IMR-90 (cell line): ENCODE results near the gene GRM6. TPM values are rescaled to one million over a fixed set of nuclear protein-coding genes. Genes with fewer than 3 reads are reported as not detected.

ENCODE experiments used
- ATAC-seq: fragments of 200-7000 bp; cut with Tn5 transposase; 2 replicates; pipeline ENCODE4 v1.9.1; 2020; ENCODE audit warnings: low read depth, mild to moderate bottlenecking, moderate library complexity
- BruUV-seq: library from RNA; stranded (reverse); fragments of 400-500 nt; replicated peaks from 2 replicates; lab custom pipeline; 2021; lab: Mats Ljungman, UMichigan
- CTCF ChIA-PET: fragments of 300-600 bp; formaldehyde crosslinking; extraction: SDS; loops from one replicate; lab custom pipeline; 2021; ENCODE audit warnings: antibody characterized with exemption; lab: Yijun Ruan, JAX
- POLR2A ChIA-PET: fragments of 300-600 bp; sonication (Branson Sonifier 250); formaldehyde crosslinking; loops from one replicate; lab custom pipeline; 2022; ENCODE audit warnings: antibody characterized with exemption; ENCODE audit not compliant: unreplicated experiment; lab: Charles Lee
- DNase-seq: peaks from one replicate; pipeline ENCODE4 v3.0.0; 2013
- H2AFZ ChIP-seq: replicated peaks from 2 replicates; pipeline ENCODE3; 2013; ENCODE audit warnings: low read length, mild to moderate bottlenecking; ENCODE audit not compliant: poor library complexity
- H2AK5ac ChIP-seq: 2 replicates; pipeline ENCODE4 v1.6.1; 2013; ENCODE audit warnings: low read depth, low read length, inconsistent platforms
- H2AK9ac ChIP-seq: replicated peaks from 2 replicates; pipeline ENCODE3; 2013; ENCODE audit warnings: mild to moderate bottlenecking, low read depth, low read length, moderate library complexity; ENCODE audit not compliant: poor library complexity
- H2BK120ac ChIP-seq: 2 replicates; pipeline ENCODE4 v1.6.1; 2013; ENCODE audit warnings: low read depth, low read length, inconsistent platforms
- H2BK15ac ChIP-seq: 3 replicates; pipeline ENCODE4 v1.6.1; 2013; ENCODE audit warnings: low read depth, low read length, inconsistent platforms
- H2BK20ac ChIP-seq: 2 replicates; pipeline ENCODE4 v1.6.1; 2013; ENCODE audit warnings: low read depth, mild to moderate bottlenecking, inconsistent platforms, low read length, moderate library complexity
- H2BK5ac ChIP-seq: 2 replicates; pipeline ENCODE4 v1.6.1; 2013; ENCODE audit warnings: mild to moderate bottlenecking, low read depth, low read length, inconsistent platforms; ENCODE audit not compliant: poor library complexity, severe bottlenecking
- H3K14ac ChIP-seq: replicated peaks from 2 replicates; pipeline ENCODE4 v1.6.1; 2013; ENCODE audit warnings: low read depth, low read length, inconsistent platforms
- H3K18ac ChIP-seq: 2 replicates; pipeline ENCODE4 v1.6.1; 2013; ENCODE audit warnings: low read depth, low read length, control low read depth
- H3K23ac ChIP-seq: 2 replicates; pipeline ENCODE4 v1.6.1; 2013; ENCODE audit warnings: low read depth, low read length, inconsistent platforms
- H3K27ac ChIP-seq: 2 replicates; pipeline ENCODE4 v1.5.1; 2013; ENCODE audit warnings: mild to moderate bottlenecking, control low read depth, low read length; ENCODE audit not compliant: insufficient read depth
- H3K27me3 ChIP-seq: 2 replicates; pipeline ENCODE4 v1.6.1; 2013; ENCODE audit warnings: low read length; ENCODE audit not compliant: control insufficient read depth, insufficient read depth
- H3K36me3 ChIP-seq: 2 replicates; pipeline ENCODE4 v1.6.1; 2013; ENCODE audit warnings: low read length, mixed read lengths; ENCODE audit not compliant: control insufficient read depth, insufficient read depth
- H3K4ac ChIP-seq: 2 replicates; pipeline ENCODE4 v1.6.1; 2013; ENCODE audit warnings: low read depth, low read length, inconsistent platforms
- H3K4me1 ChIP-seq: 2 replicates; pipeline ENCODE4 v1.6.1; 2013; ENCODE audit warnings: low read length, mixed read lengths; ENCODE audit not compliant: control insufficient read depth, insufficient read depth
- H3K4me2 ChIP-seq: 2 replicates; pipeline ENCODE4 v1.6.1; 2013; ENCODE audit warnings: low read depth, mild to moderate bottlenecking, control low read depth, low read length, moderate library complexity
- H3K4me3 ChIP-seq: 2 replicates; pipeline ENCODE4 v1.5.1; 2013; ENCODE audit warnings: low read depth, mild to moderate bottlenecking, control low read depth, low read length, moderate library complexity; ENCODE audit not compliant: insufficient read depth
- H3K56ac ChIP-seq: 2 replicates; pipeline ENCODE4 v1.6.1; 2013; ENCODE audit warnings: low read length, inconsistent platforms; ENCODE audit not compliant: insufficient read depth; ENCODE audit errors: extremely low read depth
- H3K79me1 ChIP-seq, 2 experiments: 2 replicates each; pipeline ENCODE4 v1.6.1; 2013; ENCODE audit warnings: low read length in 2 of 2, inconsistent platforms in 1 of 2, low read depth in 1 of 2
- H3K9ac ChIP-seq: 2 replicates; pipeline ENCODE4 v1.6.1; 2013; ENCODE audit warnings: low read depth, low read length, control low read depth
- H3K9me1 ChIP-seq: 2 replicates; pipeline ENCODE4 v1.6.1; 2013; ENCODE audit warnings: low read length, inconsistent platforms; ENCODE audit not compliant: insufficient read depth
- H3K9me3 ChIP-seq: 2 replicates; pipeline ENCODE4 v1.6.1; 2013; ENCODE audit warnings: low read length; ENCODE audit not compliant: control insufficient read depth, insufficient read depth
- H4K20me1 ChIP-seq: 2 replicates; pipeline ENCODE4 v1.6.1; 2013; ENCODE audit warnings: low read length, inconsistent platforms; ENCODE audit not compliant: insufficient read depth
- H4K5ac ChIP-seq: 2 replicates; pipeline ENCODE4 v1.6.1; 2013; ENCODE audit warnings: mild to moderate bottlenecking, low read depth, low read length, control low read depth
- H4K8ac ChIP-seq, 2 experiments: 2 replicates each; pipeline ENCODE4 v1.6.1; 2013; ENCODE audit warnings: low read depth in 2 of 2, low read length in 2 of 2, control low read depth in 1 of 2, inconsistent platforms in 1 of 2
- H4K91ac ChIP-seq: 2 replicates; pipeline ENCODE4 v1.6.1; 2013; ENCODE audit warnings: low read depth, low read length, inconsistent platforms; ENCODE audit not compliant: insufficient read depth
- BHLHE40 ChIP-seq: fragments of 150-350 bp; IDR thresholded peaks from 2 replicates; pipeline ENCODE4 v1.6.1; 2016; ENCODE audit warnings: mild to moderate bottlenecking, low read depth, low read length
- CEBPB ChIP-seq: IDR thresholded peaks from 2 replicates; pipeline ENCODE4 v1.6.1; 2012; ENCODE audit warnings: low read depth, low read length, improper control_type of control experiment
- CHD1 ChIP-seq: IDR thresholded peaks from 2 replicates; pipeline ENCODE4 v1.6.1; 2012; ENCODE audit warnings: low read depth, low read length, improper control_type of control experiment
- ELK1 ChIP-seq: fragments of 150-350 bp; IDR thresholded peaks from 2 replicates; pipeline ENCODE4 v1.6.1; 2016; ENCODE audit warnings: low read depth, mild to moderate bottlenecking, low read length, moderate library complexity, borderline replicate concordance
- FOS ChIP-seq: fragments of 150-350 bp; IDR thresholded peaks from 2 replicates; pipeline ENCODE4 v1.6.1; 2016; ENCODE audit warnings: low read depth, low read length
- MAFK ChIP-seq: IDR thresholded peaks from 2 replicates; pipeline ENCODE4 v1.6.1; 2012; ENCODE audit warnings: low read depth, low read length, improper control_type of control experiment
- MAZ ChIP-seq: IDR thresholded peaks from 2 replicates; pipeline ENCODE4 v1.6.1; 2012; ENCODE audit warnings: low read depth, mild to moderate bottlenecking, low read length, improper control_type of control experiment, moderate library complexity, borderline replicate concordance
- MXI1 ChIP-seq: IDR thresholded peaks from 2 replicates; pipeline ENCODE4 v1.6.1; 2012; ENCODE audit warnings: low read depth, mild to moderate bottlenecking, low read length, moderate library complexity, borderline replicate concordance
- NFE2L2 ChIP-seq: fragments of 150-350 bp; IDR thresholded peaks from 2 replicates; pipeline ENCODE4 v1.6.1; 2016; ENCODE audit warnings: low read depth, mild to moderate bottlenecking, low read length
- POLR2A ChIP-seq: IDR thresholded peaks from 2 replicates; pipeline ENCODE4 v1.6.1; 2012; ENCODE audit warnings: mild to moderate bottlenecking, low read depth, low read length
- RAD21 ChIP-seq: IDR thresholded peaks from 2 replicates; pipeline ENCODE4 v1.6.1; 2012; ENCODE audit warnings: low read length, improper control_type of control experiment
- RCOR1 ChIP-seq: IDR thresholded peaks from 2 replicates; pipeline ENCODE4 v1.6.1; 2012; ENCODE audit warnings: mild to moderate bottlenecking, low read length, improper control_type of control experiment; ENCODE audit not compliant: insufficient replicate concordance
- RFX5 ChIP-seq: IDR thresholded peaks from 2 replicates; pipeline ENCODE4 v1.8.0; 2012; ENCODE audit warnings: low read depth, mild to moderate bottlenecking, low read length, moderate library complexity
- SMC3 ChIP-seq: fragments of 150-350 bp; IDR thresholded peaks from 2 replicates; pipeline ENCODE4 v1.6.1; 2016; ENCODE audit warnings: low read depth, mild to moderate bottlenecking, antibody characterized with exemption, low read length, moderate library complexity
- WGBS, 2 experiments: methylation state at CpG; one replicate each; pipeline versions ENCODE4 v1.1.5 to v1.1.7; 2013; ENCODE audit warnings: missing lambda C conversion rate in 2 of 2; ENCODE audit not compliant: insufficient read length in 1 of 2; ENCODE audit errors: extremely low coverage in 2 of 2; 5-methylcytosine and 5-hydroxymethylcytosine counted together
- dilution Hi-C: fragments of 300-500 bp; cut with HindIII; formaldehyde crosslinking; loops from one replicate; pipeline ENCODE4 v1.14.3; 2018; ENCODE audit warnings: low sequenced_read_pairs; ENCODE audit not compliant: unreplicated experiment
- in situ Hi-C: fragments of 300-500 bp; cut with MboI; formaldehyde crosslinking; loops from 3 replicates; pipeline ENCODE4 v1.14.3; 2019; ENCODE audit warnings: low sequenced_read_pairs, inconsistent platforms, mixed read lengths
- intact Hi-C: fragments of 100-400 bp; cut with micrococcal nuclease; formaldehyde crosslinking; loops from 2 replicates; pipeline ENCODE4 v1.10.0; 2022
- polyA plus RNA-seq, 3 experiments: library from polyadenylated mRNA; depleted of rRNA; stranded (reverse); fragments of >200 nt; gene quantifications; 2 replicates each; pipeline ENCODE4 v1.2.3, GENCODE V29; 2012; ENCODE audit warnings: low replicate concordance in 1 of 3
- total RNA-seq: library from RNA; depleted of rRNA; stranded (reverse); fragments of >200 nt; gene quantifications from 2 replicates; pipeline ENCODE4 v1.2.3, GENCODE V29; 2012
- TF ChIP-seq, protein P1 (sequence below): conservative IDR thresholded peaks from 2 replicates; pipeline ENCODE4 v1.5.1; 2012; ENCODE audit warnings: mild to moderate bottlenecking, low read depth, low read length, improper control_type of control experiment
- TF ChIP-seq, protein P2 (sequence below): fragments of 150-350 bp; IDR thresholded peaks from 2 replicates; pipeline ENCODE4 v1.6.1; 2017; ENCODE audit warnings: mild to moderate bottlenecking, antibody characterized with exemption, low read length, low read depth

The GRM6 gene
- total and polyA plus RNA-seq, 2 of the 4 experiments (the other 2 are of a cell fraction): not detected

DNA sequence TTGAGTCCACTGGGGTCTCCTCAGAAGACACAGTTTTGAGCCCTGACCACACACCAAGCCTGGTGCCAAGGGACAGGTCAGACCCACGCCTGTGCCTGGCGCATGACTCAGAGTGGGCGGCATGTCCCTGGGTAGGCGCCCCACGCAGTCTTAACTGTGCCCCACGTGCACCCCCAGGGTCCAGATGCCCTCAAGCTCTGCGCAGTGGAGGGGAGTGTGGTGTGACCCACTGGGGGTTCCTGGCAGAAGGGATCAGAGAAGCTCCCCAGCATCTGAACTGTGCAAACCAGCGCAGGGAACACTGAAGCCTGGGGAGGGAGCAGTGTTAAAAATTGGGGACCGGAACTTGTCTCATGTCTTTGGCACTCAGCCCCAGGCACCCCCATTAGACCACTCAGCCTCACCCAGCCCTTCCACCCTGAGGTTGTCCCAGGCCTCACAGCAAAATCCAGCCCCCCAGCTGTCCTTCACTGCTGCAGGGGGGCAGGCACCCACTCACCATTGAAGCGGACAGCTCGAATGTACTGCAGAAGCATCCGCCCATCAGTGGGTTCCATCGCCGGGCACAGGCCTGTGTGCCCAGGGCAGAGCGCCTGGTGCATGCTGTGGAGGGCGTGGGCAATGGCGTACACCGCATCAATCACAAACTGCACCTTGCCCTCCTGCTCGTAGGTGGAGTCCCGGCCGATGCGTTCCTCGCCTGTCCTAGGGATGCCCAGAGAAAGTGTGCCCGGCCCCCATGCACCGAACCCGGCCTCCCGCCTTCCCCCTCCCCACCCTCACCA is 6.5 kb downstream of the GRM6 start:
- no peak overlapping the region for H3K18ac ChIP-seq
- H3K9ac ChIP-seq: no peak overlapping the region
- no peaks in the 10 kb centered on the region for H4K20me1 ChIP-seq
- H3K9me1 ChIP-seq: no peaks in the 10 kb centered on the region
- ChIA-PET CTCF (no interaction called here), POLR2A (no interaction called here)
- no peak for DNase-seq
- H2AK5ac ChIP-seq: no peak overlapping the region
- intact Hi-C loops: no loop called here
- H3K23ac ChIP-seq: no peak overlapping the region
- no peak overlapping the region for H3K4ac ChIP-seq
- H2BK15ac ChIP-seq: no peak overlapping the region
- WGBS, 2 experiments: 94% methylated on average over 11 of the region's 27 CpGs; no CpG with 5 or more reads in 1 of the 2 experiments
- in situ Hi-C loops: no loop called here
- no peak overlapping the region for H2BK120ac ChIP-seq
- H4K5ac ChIP-seq: no peak overlapping the region
- BruUV-seq: no TSS peak
- H3K14ac ChIP-seq: no peak overlapping the region
- H3K79me1 ChIP-seq: no peaks in the 10 kb centered on the region
- H3K4me3 ChIP-seq: no peak overlapping the region
- H2BK20ac ChIP-seq: no peak overlapping the region
- no peak overlapping the region for H2BK5ac ChIP-seq
- H3K27ac ChIP-seq: no peak overlapping the region
- no peak overlapping the region for H3K56ac ChIP-seq
- no peak for ATAC-seq
- peaks cover 72% of the 10 kb centered on the region for H3K9me3 ChIP-seq
- no peak overlapping the region for H2AFZ ChIP-seq
- no peak overlapping the region for H3K4me2 ChIP-seq
- H3K36me3 ChIP-seq: no peaks in the 10 kb centered on the region
- H2AK9ac ChIP-seq: no peak overlapping the region
- no peaks in the 10 kb centered on the region for H3K27me3 ChIP-seq
- no peaks in the 10 kb centered on the region for H3K4me1 ChIP-seq
- H4K91ac ChIP-seq: no peak overlapping the region
- H4K8ac ChIP-seq: no peak overlapping the region
- dilution Hi-C loops: no loop called here
- TF ChIP-seq NFE2L2: no peak
- TF ChIP-seq, protein P1, sequence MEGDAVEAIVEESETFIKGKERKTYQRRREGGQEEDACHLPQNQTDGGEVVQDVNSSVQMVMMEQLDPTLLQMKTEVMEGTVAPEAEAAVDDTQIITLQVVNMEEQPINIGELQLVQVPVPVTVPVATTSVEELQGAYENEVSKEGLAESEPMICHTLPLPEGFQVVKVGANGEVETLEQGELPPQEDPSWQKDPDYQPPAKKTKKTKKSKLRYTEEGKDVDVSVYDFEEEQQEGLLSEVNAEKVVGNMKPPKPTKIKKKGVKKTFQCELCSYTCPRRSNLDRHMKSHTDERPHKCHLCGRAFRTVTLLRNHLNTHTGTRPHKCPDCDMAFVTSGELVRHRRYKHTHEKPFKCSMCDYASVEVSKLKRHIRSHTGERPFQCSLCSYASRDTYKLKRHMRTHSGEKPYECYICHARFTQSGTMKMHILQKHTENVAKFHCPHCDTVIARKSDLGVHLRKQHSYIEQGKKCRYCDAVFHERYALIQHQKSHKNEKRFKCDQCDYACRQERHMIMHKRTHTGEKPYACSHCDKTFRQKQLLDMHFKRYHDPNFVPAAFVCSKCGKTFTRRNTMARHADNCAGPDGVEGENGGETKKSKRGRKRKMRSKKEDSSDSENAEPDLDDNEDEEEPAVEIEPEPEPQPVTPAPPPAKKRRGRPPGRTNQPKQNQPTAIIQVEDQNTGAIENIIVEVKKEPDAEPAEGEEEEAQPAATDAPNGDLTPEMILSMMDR: no peak
- no peak for TF ChIP-seq MAFK
- no peak for TF ChIP-seq MAZ
- no peak for TF ChIP-seq RFX5
- no peak for TF ChIP-seq ELK1
- TF ChIP-seq POLR2A: no peak
- no peak for TF ChIP-seq CHD1
- TF ChIP-seq FOS: no peak
- TF ChIP-seq CEBPB: no peak
- TF ChIP-seq RAD21: no peak
- TF ChIP-seq, protein P2, sequence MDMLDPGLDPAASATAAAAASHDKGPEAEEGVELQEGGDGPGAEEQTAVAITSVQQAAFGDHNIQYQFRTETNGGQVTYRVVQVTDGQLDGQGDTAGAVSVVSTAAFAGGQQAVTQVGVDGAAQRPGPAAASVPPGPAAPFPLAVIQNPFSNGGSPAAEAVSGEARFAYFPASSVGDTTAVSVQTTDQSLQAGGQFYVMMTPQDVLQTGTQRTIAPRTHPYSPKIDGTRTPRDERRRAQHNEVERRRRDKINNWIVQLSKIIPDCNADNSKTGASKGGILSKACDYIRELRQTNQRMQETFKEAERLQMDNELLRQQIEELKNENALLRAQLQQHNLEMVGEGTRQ: no peak
- no peak for TF ChIP-seq RCOR1
- TF ChIP-seq MXI1: no peak
- TF ChIP-seq BHLHE40: no peak
- no peak for TF ChIP-seq SMC3
